IMR-90 (cell line): Measurements from ENCODE around the gene PIEZO1. TPM values are rescaled to one million over a fixed set of nuclear protein-coding genes. Genes with fewer than 3 reads are reported as not detected.

Experiments
- RCOR1 ChIP-seq: IDR thresholded peaks from 2 replicates; pipeline ENCODE4 v1.6.1; 2012; ENCODE audit warnings: mild to moderate bottlenecking, low read length, improper control_type of control experiment; ENCODE audit not compliant: insufficient replicate concordance
- polyA plus RNA-seq, 3 experiments: library from polyadenylated mRNA; depleted of rRNA; stranded (reverse); fragments of >200 nt; gene quantifications; 2 replicates each; pipeline ENCODE4 v1.2.3, GENCODE V29; 2012; ENCODE audit warnings: low replicate concordance in 1 of 3
- total RNA-seq: library from RNA; depleted of rRNA; stranded (reverse); fragments of >200 nt; gene quantifications from 2 replicates; pipeline ENCODE4 v1.2.3, GENCODE V29; 2012
- TF ChIP-seq, protein P1 (sequence below): conservative IDR thresholded peaks from 2 replicates; pipeline ENCODE4 v1.5.1; 2012; ENCODE audit warnings: mild to moderate bottlenecking, low read depth, low read length, improper control_type of control experiment

Gene PIEZO1
- total and polyA plus RNA-seq, 2 of the 4 experiments (the other 2 are of a cell fraction) = 36.2 to 372 TPM

GRCh38 chr16:88706965-88707826 lies 77.8 kb downstream of the PIEZO1 start (continued):
- TF ChIP-seq, protein P1, sequence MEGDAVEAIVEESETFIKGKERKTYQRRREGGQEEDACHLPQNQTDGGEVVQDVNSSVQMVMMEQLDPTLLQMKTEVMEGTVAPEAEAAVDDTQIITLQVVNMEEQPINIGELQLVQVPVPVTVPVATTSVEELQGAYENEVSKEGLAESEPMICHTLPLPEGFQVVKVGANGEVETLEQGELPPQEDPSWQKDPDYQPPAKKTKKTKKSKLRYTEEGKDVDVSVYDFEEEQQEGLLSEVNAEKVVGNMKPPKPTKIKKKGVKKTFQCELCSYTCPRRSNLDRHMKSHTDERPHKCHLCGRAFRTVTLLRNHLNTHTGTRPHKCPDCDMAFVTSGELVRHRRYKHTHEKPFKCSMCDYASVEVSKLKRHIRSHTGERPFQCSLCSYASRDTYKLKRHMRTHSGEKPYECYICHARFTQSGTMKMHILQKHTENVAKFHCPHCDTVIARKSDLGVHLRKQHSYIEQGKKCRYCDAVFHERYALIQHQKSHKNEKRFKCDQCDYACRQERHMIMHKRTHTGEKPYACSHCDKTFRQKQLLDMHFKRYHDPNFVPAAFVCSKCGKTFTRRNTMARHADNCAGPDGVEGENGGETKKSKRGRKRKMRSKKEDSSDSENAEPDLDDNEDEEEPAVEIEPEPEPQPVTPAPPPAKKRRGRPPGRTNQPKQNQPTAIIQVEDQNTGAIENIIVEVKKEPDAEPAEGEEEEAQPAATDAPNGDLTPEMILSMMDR = no peak
- TF ChIP-seq RCOR1 = no peak
